SU-DHL-6 (cell line): ENCODE results near the gene SLC36A3.
A peak's percentile ranks its signal among the peaks of the same experiment; 100 is the strongest.

Source experiments
- H2AFZ ChIP-seq: fragments of 200-600 bp; sonication (generic); 2 replicates; pipeline ENCODE4 v1.6.1; 2014; ENCODE audit warnings: low read depth, mild to moderate bottlenecking, moderate library complexity, mixed read lengths, antibody characterized with exemption, low read length; ENCODE audit not compliant: severe bottlenecking
- H3F3A ChIP-seq: fragments of 200-600 bp; shearing (Covaris generic); 2 replicates; pipeline ENCODE4 v1.6.0; 2016; ENCODE audit warnings: antibody characterized with exemption, mild to moderate bottlenecking; ENCODE audit not compliant: insufficient read depth
- H3K27ac ChIP-seq: fragments of 200-600 bp; sonication (generic); 2 replicates; pipeline ENCODE4 v1.5.1; 2016; ENCODE audit warnings: low read depth, mild to moderate bottlenecking, low read length, moderate library complexity, mixed read lengths
- H3K27me3 ChIP-seq: fragments of 200-600 bp; sonication (generic), shearing (Covaris generic); 2 replicates; pipeline ENCODE4 v1.6.0; 2014; ENCODE audit warnings: mild to moderate bottlenecking, low read length
- H3K36me3 ChIP-seq: fragments of 200-600 bp; sonication (generic); 2 replicates; pipeline ENCODE4 v1.6.1; 2014; ENCODE audit warnings: mild to moderate bottlenecking, low read length, mixed read lengths
- H3K4me2 ChIP-seq: fragments of 300-600, 200-600 bp; shearing (Covaris generic), sonication (generic); 2 replicates; pipeline ENCODE4 v1.6.0; 2014; ENCODE audit warnings: low read length, low read depth, mild to moderate bottlenecking; ENCODE audit not compliant: poor library complexity, severe bottlenecking
- H3K4me3 ChIP-seq: fragments of 200-600 bp; sonication (generic); 2 replicates; pipeline ENCODE4 v1.5.1; 2014; ENCODE audit warnings: antibody characterized with exemption, low read length, mild to moderate bottlenecking, mixed read lengths; ENCODE audit not compliant: insufficient read depth, poor library complexity, severe bottlenecking
- H3K79me2 ChIP-seq: fragments of 200-600 bp; sonication (generic); 2 replicates; pipeline ENCODE4 v1.6.1; 2014; ENCODE audit warnings: mild to moderate bottlenecking, low read length, moderate library complexity; ENCODE audit not compliant: insufficient read depth
- H3K9ac ChIP-seq: fragments of 200-600 bp; sonication (generic); 2 replicates; pipeline ENCODE4 v1.7.0; 2014; ENCODE audit warnings: mild to moderate bottlenecking, low read length
- H3K9me2 ChIP-seq: fragments of 200-600 bp; sonication (generic); replicated peaks from 2 replicates; pipeline ENCODE4 v1.6.1; 2014; ENCODE audit warnings: low read length; ENCODE audit not compliant: insufficient read depth
- H3K9me3 ChIP-seq: fragments of 200-600 bp; sonication (generic); 2 replicates; pipeline ENCODE4 v1.6.1; 2014; ENCODE audit warnings: low read length, mixed read lengths; ENCODE audit not compliant: insufficient read depth
- H4K20me1 ChIP-seq: fragments of 200-600 bp; sonication (generic); 2 replicates; pipeline ENCODE4 v1.6.1; 2014; ENCODE audit warnings: low read depth, mild to moderate bottlenecking, antibody characterized with exemption, low read length, moderate library complexity, mixed read lengths
- EZH2phosphoT487 ChIP-seq: fragments of 200-600 bp; sonication (generic), shearing (Covaris generic); conservative IDR thresholded peaks from 2 replicates; pipeline ENCODE4 v1.6.1; 2018; ENCODE audit warnings: mild to moderate bottlenecking, antibody characterized with exemption, low read length, moderate library complexity, mixed read lengths
- TF ChIP-seq, protein P1 (sequence below): fragments of 200-600 bp; sonication (generic); IDR thresholded peaks from one replicate; pipeline ENCODE4 v1.5.1; 2017; ENCODE audit warnings: antibody characterized with exemption, mild to moderate bottlenecking, low read length, moderate library complexity; ENCODE audit not compliant: insufficient read depth, poor library complexity, severe bottlenecking

SLC36A3 gene

DNA sequence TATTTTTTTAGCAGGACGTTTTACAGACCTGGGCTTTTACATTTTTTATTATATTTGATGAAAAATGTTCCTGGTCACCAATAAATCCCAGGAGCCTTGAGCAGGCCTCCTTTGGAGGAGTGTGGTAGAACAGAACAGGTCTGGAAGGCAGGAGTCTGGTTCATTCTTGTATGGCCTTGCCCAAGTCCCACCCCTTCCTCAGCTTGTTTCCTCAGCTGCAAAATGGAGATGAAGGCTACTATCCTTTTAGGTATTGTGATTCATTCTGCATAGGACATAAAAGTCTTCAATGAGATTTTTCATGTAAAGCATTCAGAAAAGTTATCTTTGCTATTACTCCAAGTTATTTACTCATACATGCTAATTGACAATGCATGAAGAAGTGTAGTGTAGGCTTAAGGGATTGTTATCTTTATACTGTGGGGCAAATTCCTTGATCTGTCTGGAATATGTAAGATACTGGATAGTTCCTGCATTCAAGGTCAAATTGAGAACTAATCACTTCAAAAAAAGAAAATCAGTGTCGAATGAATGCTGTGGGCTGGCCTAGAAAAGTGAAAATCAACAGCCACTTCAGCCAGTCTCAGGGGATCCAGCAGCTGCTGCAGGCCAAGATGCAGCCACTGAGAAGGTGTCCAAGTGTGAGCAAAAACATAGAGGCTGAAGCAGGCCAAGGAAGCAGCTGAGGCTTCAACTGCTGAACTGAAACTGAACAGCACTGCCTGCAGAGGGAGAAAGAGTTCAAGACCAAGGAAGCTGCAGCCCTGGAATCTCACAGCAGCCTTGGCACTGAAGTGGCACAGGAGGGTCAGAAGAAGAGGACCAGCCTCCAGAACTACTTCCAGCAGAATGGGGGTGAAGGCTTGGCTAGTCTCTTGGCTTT is 15.5 kb upstream of the SLC36A3 start:
- H3K9me3 ChIP-seq: no peaks in the 10 kb centered on the region
- H4K20me1 ChIP-seq: no peaks in the 10 kb centered on the region
- H3K4me3 ChIP-seq: no peak overlapping the region
- H3K27me3 ChIP-seq: no peaks in the 10 kb centered on the region
- H3K9ac ChIP-seq: no peak overlapping the region
- TF ChIP-seq, protein P1, sequence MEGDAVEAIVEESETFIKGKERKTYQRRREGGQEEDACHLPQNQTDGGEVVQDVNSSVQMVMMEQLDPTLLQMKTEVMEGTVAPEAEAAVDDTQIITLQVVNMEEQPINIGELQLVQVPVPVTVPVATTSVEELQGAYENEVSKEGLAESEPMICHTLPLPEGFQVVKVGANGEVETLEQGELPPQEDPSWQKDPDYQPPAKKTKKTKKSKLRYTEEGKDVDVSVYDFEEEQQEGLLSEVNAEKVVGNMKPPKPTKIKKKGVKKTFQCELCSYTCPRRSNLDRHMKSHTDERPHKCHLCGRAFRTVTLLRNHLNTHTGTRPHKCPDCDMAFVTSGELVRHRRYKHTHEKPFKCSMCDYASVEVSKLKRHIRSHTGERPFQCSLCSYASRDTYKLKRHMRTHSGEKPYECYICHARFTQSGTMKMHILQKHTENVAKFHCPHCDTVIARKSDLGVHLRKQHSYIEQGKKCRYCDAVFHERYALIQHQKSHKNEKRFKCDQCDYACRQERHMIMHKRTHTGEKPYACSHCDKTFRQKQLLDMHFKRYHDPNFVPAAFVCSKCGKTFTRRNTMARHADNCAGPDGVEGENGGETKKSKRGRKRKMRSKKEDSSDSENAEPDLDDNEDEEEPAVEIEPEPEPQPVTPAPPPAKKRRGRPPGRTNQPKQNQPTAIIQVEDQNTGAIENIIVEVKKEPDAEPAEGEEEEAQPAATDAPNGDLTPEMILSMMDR: no peak
- no peak for TF ChIP-seq EZH2phosphoT487
- H2AFZ ChIP-seq: no peak overlapping the region
- H3K9me2 ChIP-seq: no peaks in the 10 kb centered on the region
- no peak overlapping the region for H3K27ac ChIP-seq
- no peaks in the 10 kb centered on the region for H3K79me2 ChIP-seq
- H3K4me2 ChIP-seq: no peak overlapping the region
- H3K36me3 ChIP-seq: no peaks in the 10 kb centered on the region
- H3F3A ChIP-seq: no peaks in the 10 kb centered on the region

DNA sequence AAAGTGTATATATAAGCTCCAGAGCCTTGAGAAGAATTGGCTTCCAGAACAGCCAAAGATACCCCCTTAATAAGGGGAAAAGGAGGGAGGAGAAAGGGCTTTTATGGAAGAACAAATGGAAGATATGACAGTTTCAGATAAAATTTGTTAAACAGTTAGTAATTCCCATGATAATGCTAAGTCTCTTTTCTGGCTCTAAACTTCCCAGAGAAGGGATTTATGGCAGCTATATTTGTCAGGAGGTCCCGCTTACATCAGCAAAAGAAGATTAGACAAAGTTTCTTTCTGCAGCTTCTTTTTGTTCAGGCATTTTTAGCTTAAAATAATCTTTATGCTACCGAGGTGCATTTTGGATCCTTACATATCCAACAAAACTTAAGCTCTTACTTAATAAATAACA is 14.3 kb upstream of the SLC36A3 start:
- Histone ChIP-seq H3K9me3 (no peaks in the 10 kb centered on the region), H4K20me1 (no peaks in the 10 kb centered on the region), H3K4me3 (no peak overlapping the region), H3K4me2 (no peak overlapping the region), H3F3A (no peaks in the 10 kb centered on the region), H3K27ac (no peak overlapping the region), H3K9me2 (no peaks in the 10 kb centered on the region), H3K79me2 (no peaks in the 10 kb centered on the region), H3K27me3 (no peaks in the 10 kb centered on the region), H3K9ac (no peak overlapping the region), H3K36me3 (no peaks in the 10 kb centered on the region), H2AFZ (no peak overlapping the region)
- no peak for TF ChIP-seq EZH2phosphoT487
- TF ChIP-seq, protein P1: no peak

DNA sequence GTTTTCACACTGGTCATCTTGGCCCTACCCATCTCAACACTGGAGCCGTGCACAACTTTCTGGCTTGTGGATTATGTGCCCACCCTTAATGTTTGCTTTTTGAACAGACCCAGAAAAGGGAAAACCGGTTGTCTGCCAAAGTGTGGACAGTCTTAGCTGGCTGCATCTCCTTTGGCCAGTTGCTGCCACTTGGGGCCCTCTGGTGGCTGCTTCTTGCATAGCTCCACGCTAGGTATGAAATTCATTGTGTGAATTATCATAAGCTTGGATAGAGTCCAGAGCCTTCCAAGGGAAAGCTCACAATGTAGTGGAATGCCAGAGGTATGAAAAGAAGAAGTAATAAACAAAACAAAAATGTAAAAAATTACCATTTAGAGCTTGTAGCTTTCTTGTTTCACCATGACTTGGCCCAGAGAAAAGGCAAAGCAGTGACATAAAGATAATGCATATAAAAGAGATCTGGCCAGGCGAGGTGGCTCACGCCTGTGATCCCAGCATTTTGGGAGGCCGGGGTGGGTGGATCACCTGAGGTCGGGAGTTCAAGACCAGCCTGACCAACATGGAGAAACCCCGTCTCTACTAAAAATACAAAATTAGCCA is 12.5 kb upstream of the SLC36A3 start:
- Histone ChIP-seq H3K79me2 (no peaks in the 10 kb centered on the region), H4K20me1 (no peaks in the 10 kb centered on the region), H3K27me3 (no peaks in the 10 kb centered on the region), H3K27ac (no peak overlapping the region), H3K4me2 (no peak overlapping the region), H3K36me3 (no peaks in the 10 kb centered on the region), H3K9ac (no peak overlapping the region), H3F3A (no peaks in the 10 kb centered on the region), H3K4me3 (no peak overlapping the region), H2AFZ (no peak overlapping the region), H3K9me2 (no peaks in the 10 kb centered on the region), H3K9me3 (no peaks in the 10 kb centered on the region)
- TF ChIP-seq EZH2phosphoT487: no peak
- TF ChIP-seq, protein P1: peak; percentile 98
